Erythroblast (primary cell): ENCODE measurements around the gene SPX.

Experiments used
- GATA1 ChIP-seq: IDR thresholded peaks from 2 replicates; pipeline ENCODE4 v1.6.1; 2011; ENCODE audit warnings: low read depth, mild to moderate bottlenecking, control low read depth, low read length, moderate library complexity
- POLR2A ChIP-seq: IDR thresholded peaks from 2 replicates; pipeline ENCODE4 v1.6.1; 2011; ENCODE audit warnings: mild to moderate bottlenecking, low read length

GRCh38 chr12:21501258-21502163 lies 24.6 kb upstream of the SPX start, which contains the start of the genes GOLT1B and RECQL:
- TF ChIP-seq POLR2A: peak; percentile 94
- TF ChIP-seq GATA1: no peak
